A549 (cell line): Measurements from ENCODE around the gene PKP2. TPM values are rescaled to one million over a fixed set of nuclear protein-coding genes. Genes with fewer than 3 reads are reported as not detected.

Source experiments
- ATAC-seq, 2 experiments: fragments of 200-7000 bp in 1 of 2; fragments of >200 bp in 1 of 2; cut with Nextera tagmentation in 1 of 2; cut with Tn5 transposase in 1 of 2; 3 replicates each; pipeline versions ENCODE4 v1.8.0 to v1.9.1; 2018 to 2020; ENCODE audit warnings: mild to moderate bottlenecking in 1 of 2, moderate library complexity in 1 of 2
- CTCF ChIA-PET: fragments of 300-600 bp; sonication (Branson Sonifier 250); formaldehyde crosslinking; extraction: SDS; loops from one replicate; lab custom pipeline; 2021; ENCODE audit warnings: antibody characterized with exemption, inconsistent platforms; lab: Yijun Ruan, JAX
- POLR2A ChIA-PET: fragments of 350-600 bp; formaldehyde crosslinking; extraction: SDS; loops from one replicate; lab custom pipeline; 2021; ENCODE audit warnings: antibody characterized with exemption, inconsistent platforms; lab: Yijun Ruan, JAX
- DNase-seq, 2 experiments: peaks; one replicate each; pipeline versions ENCODE4 v3.0.0 to v3.0.0-alpha.2; 2011 to 2016; ENCODE audit warnings: low read depth in 1 of 2, low spot score in 1 of 2
- FAIRE-seq: peaks from 2 replicates; lab custom pipeline; 2011; peaks lifted over from hg19 to GRCh38; lab: Jason Lieb, UNC
- H3K27ac ChIP-seq, 2 experiments: fragments of >200 bp; sonication (Bioruptor Twin); formaldehyde crosslinking; 3 replicates each; pipeline ENCODE4 v1.5.1; 2016 to 2017
- H3K4me1 ChIP-seq: fragments of >200 bp; sonication (Bioruptor Twin); formaldehyde crosslinking; 3 replicates; pipeline ENCODE4 v1.6.1; 2016
- H3K4me2 ChIP-seq: fragments of >200 bp; sonication (Bioruptor Twin); formaldehyde crosslinking; 3 replicates; pipeline ENCODE4 v1.6.1; 2016
- H3K4me3 ChIP-seq: fragments of >200 bp; sonication (Bioruptor Twin); formaldehyde crosslinking; 3 replicates; pipeline ENCODE4 v1.5.1; 2016
- H3K9me3 ChIP-seq: fragments of >200 bp; sonication (Bioruptor Twin); formaldehyde crosslinking; 3 replicates; pipeline ENCODE4 v1.6.1; 2016
- CEBPB ChIP-seq, 2 experiments: fragments of >200 bp in 1 of 2; sonication (Bioruptor Twin) in 1 of 2; formaldehyde crosslinking in 1 of 2; IDR thresholded peaks; 2 replicates each; pipeline ENCODE4 v1.6.1; 2012 to 2016
- EHF ChIP-seq: fragments of 250-450 bp; sonication (Bioruptor Pico); IDR thresholded peaks from 2 replicates; pipeline ENCODE4 v1.5.0; 2020; ENCODE audit warnings: mild to moderate bottlenecking
- EP300 ChIP-seq, 2 experiments: fragments of >200 bp; sonication (Bioruptor Twin); formaldehyde crosslinking; IDR thresholded peaks; 2 replicates in 1 of 2; 3 replicates in 1 of 2; pipeline ENCODE4 v1.6.1; 2016 to 2017
- FOSB ChIP-seq: fragments of 250-450 bp; sonication (Bioruptor Pico); IDR thresholded peaks from 2 replicates; pipeline ENCODE4 v1.5.0; 2020; ENCODE audit warnings: mild to moderate bottlenecking, moderate library complexity
- FOSL2 ChIP-seq, 2 experiments: fragments of 450-650 bp in 1 of 2; fragments of >200 bp in 1 of 2; sonication (Bioruptor Twin) in 1 of 2; formaldehyde crosslinking; IDR thresholded peaks; 2 replicates each; pipeline versions ENCODE4 v1.5.0 to v1.6.1; 2016 to 2020; ENCODE audit warnings: mild to moderate bottlenecking in 1 of 2, moderate library complexity in 1 of 2
- JUN ChIP-seq, 2 experiments: fragments of >200 bp; sonication (Bioruptor Twin); formaldehyde crosslinking; IDR thresholded peaks; 2 replicates in 1 of 2; 3 replicates in 1 of 2; pipeline ENCODE4 v1.6.1; 2016 to 2017
- JUNB ChIP-seq: fragments of >200 bp; sonication (Bioruptor Twin); formaldehyde crosslinking; IDR thresholded peaks from 2 replicates; pipeline ENCODE4 v1.6.1; 2016
- MAFK ChIP-seq: fragments of 450-650 bp; IDR thresholded peaks from 2 replicates; pipeline ENCODE4 v1.6.1; 2014; ENCODE audit not compliant: partially characterized antibody
- PHF8 ChIP-seq: fragments of 200-600 bp; sonication (generic); IDR thresholded peaks from 2 replicates; pipeline ENCODE4 v1.6.1; 2016; ENCODE audit warnings: low read depth, mild to moderate bottlenecking, antibody characterized with exemption, moderate library complexity, borderline replicate concordance
- POLR2A ChIP-seq: IDR thresholded peaks from 2 replicates; pipeline ENCODE4 v1.6.1; 2012; ENCODE audit warnings: mild to moderate bottlenecking, low read length
- RCOR1 ChIP-seq: fragments of 150-350 bp; IDR thresholded peaks from 2 replicates; pipeline ENCODE4 v1.6.1; 2014; ENCODE audit warnings: antibody characterized with exemption, low read length, low read depth
- SMC3 ChIP-seq: fragments of >200 bp; sonication (Bioruptor Twin); formaldehyde crosslinking; IDR thresholded peaks from 3 replicates; pipeline ENCODE4 v1.6.1; 2018; ENCODE audit warnings: inconsistent platforms
- TP53 ChIP-seq: fragments of 250-450 bp; sonication (Bioruptor Pico); IDR thresholded peaks from 2 replicates; pipeline ENCODE4 v1.5.0; 2021; ENCODE audit warnings: mild to moderate bottlenecking, moderate library complexity
- WGBS: methylation state at CpG from one replicate; pipeline ENCODE4 v1.1.6; 2017; ENCODE audit errors: missing lambda C conversion rate; 5-methylcytosine and 5-hydroxymethylcytosine counted together
- polyA plus RNA-seq, 4 experiments: library from polyadenylated mRNA; depleted of rRNA in 3 of 4; stranded (reverse); fragments of >200 nt; fragmentation: RNase III in 1 of 4; extraction: RNeasy Plus Mini Kit Qiagen cat#74134 plus additional on column Dnase treatment in 1 of 4; gene quantifications; 2 replicates in 3 of 4; 3 replicates in 1 of 4; pipeline ENCODE4 v1.2.3, GENCODE V29; 2011 to 2017
- TF ChIP-seq, protein P1 (sequence below): fragments of 250-450 bp; sonication (Bioruptor Pico); IDR thresholded peaks from 2 replicates; pipeline ENCODE4 v1.5.0; 2020; ENCODE audit warnings: low read depth, mild to moderate bottlenecking, moderate library complexity
- TF ChIP-seq, protein P2 (sequence below): IDR thresholded peaks from 2 replicates; pipeline ENCODE4 v1.6.1; 2012
- TF ChIP-seq, protein P3 (sequence below): fragments of 200-600 bp; sonication (generic); IDR thresholded peaks from 2 replicates; pipeline ENCODE4 v1.6.1; 2016; ENCODE audit warnings: antibody characterized with exemption, mild to moderate bottlenecking, moderate library complexity
- TF ChIP-seq, protein P4 (sequence below): fragments of 450-650 bp; IDR thresholded peaks from 2 replicates; pipeline ENCODE4 v1.6.1; 2014; ENCODE audit warnings: antibody characterized with exemption
- TF ChIP-seq, protein P5 (sequence below): IDR thresholded peaks from 2 replicates; pipeline ENCODE4 v1.6.1; 2012
- TF ChIP-seq, protein P6 (sequence below): fragments of 150-350 bp; IDR thresholded peaks from 2 replicates; pipeline ENCODE4 v1.6.1; 2014; ENCODE audit warnings: low read depth, mild to moderate bottlenecking, low read length
- TF ChIP-seq, protein P7 (sequence below): IDR thresholded peaks from 2 replicates; pipeline ENCODE4 v1.6.1; 2012; ENCODE audit warnings: low read depth, borderline replicate concordance

The PKP2 gene
- polyA plus RNA-seq, 2 of the 4 experiments (the other 2 are of a cell fraction): 2.3 to 7.1 TPM

DNA sequence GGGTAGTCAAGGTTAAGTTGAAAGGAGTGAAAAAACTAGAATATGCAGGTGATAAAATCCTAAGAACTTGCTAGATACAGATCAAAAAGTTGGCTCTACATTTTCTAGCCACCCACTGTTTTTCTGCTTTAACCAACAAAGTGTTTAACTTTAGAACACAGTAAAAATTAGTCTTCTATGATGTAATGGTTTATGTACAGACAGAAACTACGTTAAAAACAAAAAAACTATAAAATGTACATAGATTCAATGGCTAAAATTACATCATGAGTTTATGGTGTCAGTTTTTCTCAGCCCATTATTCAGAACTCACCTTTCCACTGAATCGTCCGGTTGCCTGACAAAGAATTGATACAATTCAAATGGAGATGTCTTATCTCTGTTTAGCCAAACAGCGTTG, 143.0 kb downstream of the PKP2 start:
- peaks cover 13% of the 10 kb centered on the region for H3K4me1 ChIP-seq
- no peak overlapping the region for H3K4me3 ChIP-seq
- H3K27ac ChIP-seq: no peak overlapping the region
- FAIRE-seq (no peak), DNase-seq (no peak), ATAC-seq (no peak)
- 86% methylated on average over 4 of the region's 4 CpGs for WGBS
- ChIA-PET POLR2A (no interaction called here), CTCF (interaction anchor here (2.5 to 2.8 kb wide), 2 partner anchors 9 to 354 kb away, joined by 11 to 21 read pairs; partner anchors contain the start of gene FGD4)
- TF ChIP-seq TP53 (CRISPR knock-in tag): no peak
- TF ChIP-seq POLR2A: no peak
- no peak for TF ChIP-seq EP300 (IDR thresholded peaks at IDR 0.05)
- TF ChIP-seq, protein P1, sequence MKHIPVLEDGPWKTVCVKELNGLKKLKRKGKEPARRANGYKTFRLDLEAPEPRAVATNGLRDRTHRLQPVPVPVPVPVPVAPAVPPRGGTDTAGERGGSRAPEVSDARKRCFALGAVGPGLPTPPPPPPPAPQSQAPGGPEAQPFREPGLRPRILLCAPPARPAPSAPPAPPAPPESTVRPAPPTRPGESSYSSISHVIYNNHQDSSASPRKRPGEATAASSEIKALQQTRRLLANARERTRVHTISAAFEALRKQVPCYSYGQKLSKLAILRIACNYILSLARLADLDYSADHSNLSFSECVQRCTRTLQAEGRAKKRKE (CRISPR knock-in tag): no peak
- TF ChIP-seq, protein P2, sequence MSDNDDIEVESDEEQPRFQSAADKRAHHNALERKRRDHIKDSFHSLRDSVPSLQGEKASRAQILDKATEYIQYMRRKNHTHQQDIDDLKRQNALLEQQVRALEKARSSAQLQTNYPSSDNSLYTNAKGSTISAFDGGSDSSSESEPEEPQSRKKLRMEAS: no peak
- TF ChIP-seq JUN (IDR thresholded peaks at IDR 0.05): no peak
- no peak for TF ChIP-seq FOSB (CRISPR knock-in tag)
- TF ChIP-seq, protein P3, sequence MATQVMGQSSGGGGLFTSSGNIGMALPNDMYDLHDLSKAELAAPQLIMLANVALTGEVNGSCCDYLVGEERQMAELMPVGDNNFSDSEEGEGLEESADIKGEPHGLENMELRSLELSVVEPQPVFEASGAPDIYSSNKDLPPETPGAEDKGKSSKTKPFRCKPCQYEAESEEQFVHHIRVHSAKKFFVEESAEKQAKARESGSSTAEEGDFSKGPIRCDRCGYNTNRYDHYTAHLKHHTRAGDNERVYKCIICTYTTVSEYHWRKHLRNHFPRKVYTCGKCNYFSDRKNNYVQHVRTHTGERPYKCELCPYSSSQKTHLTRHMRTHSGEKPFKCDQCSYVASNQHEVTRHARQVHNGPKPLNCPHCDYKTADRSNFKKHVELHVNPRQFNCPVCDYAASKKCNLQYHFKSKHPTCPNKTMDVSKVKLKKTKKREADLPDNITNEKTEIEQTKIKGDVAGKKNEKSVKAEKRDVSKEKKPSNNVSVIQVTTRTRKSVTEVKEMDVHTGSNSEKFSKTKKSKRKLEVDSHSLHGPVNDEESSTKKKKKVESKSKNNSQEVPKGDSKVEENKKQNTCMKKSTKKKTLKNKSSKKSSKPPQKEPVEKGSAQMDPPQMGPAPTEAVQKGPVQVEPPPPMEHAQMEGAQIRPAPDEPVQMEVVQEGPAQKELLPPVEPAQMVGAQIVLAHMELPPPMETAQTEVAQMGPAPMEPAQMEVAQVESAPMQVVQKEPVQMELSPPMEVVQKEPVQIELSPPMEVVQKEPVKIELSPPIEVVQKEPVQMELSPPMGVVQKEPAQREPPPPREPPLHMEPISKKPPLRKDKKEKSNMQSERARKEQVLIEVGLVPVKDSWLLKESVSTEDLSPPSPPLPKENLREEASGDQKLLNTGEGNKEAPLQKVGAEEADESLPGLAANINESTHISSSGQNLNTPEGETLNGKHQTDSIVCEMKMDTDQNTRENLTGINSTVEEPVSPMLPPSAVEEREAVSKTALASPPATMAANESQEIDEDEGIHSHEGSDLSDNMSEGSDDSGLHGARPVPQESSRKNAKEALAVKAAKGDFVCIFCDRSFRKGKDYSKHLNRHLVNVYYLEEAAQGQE: no peak
- no peak for TF ChIP-seq PHF8
- TF ChIP-seq JUNB: no peak
- TF ChIP-seq CEBPB (IDR thresholded peaks at IDR 0.05): no peak
- TF ChIP-seq RCOR1: no peak
- H3K9me3 ChIP-seq: no peaks in the 10 kb centered on the region
- H3K4me2 ChIP-seq: peak overlapping the region; percentile 96

DNA sequence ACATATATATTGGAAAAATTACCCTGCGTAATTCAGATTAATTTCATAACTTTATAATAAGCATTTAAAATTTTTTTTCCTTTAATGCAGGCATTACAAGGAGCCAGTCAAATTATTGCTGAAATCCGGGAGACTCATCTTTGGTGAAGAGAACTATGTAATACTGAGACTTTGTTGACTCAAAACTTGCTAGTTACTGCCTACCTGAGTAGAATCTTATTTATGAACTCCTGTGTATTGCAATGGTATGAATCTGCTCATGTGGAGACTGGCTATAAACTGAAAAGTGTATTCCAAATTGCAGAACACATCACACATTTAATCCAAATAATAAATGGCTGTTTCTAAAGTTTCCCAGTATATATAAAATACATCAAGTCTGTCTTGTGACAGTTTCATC, 153.3 kb downstream of the PKP2 start:
- POLR2A ChIA-PET: no interaction called here
- WGBS: 92% methylated on average over 2 of the region's 2 CpGs
- Histone ChIP-seq H3K9me3 (no peaks in the 10 kb centered on the region), H3K27ac (no peak overlapping the region), H3K4me2 (no peak overlapping the region), H3K4me3 (no peak overlapping the region), H3K4me1 (no peaks in the 10 kb centered on the region)
- CTCF ChIA-PET: interaction anchor here (1.0 to 3.8 kb wide), 2 partner anchors 12 to 378 kb away, joined by 4 to 21 read pairs; partner anchors contain the start of gene YARS2
- DNase-seq: no peak
- ATAC-seq: no peak
- no peak for FAIRE-seq
- TF ChIP-seq MAFK (no peak), FOSL2 (IDR thresholded peaks at IDR 0.05) (no peak), FOSL2 (CRISPR knock-in tag; IDR thresholded peaks at IDR 0.05) (no peak), FOSB (CRISPR knock-in tag) (no peak), EHF (CRISPR knock-in tag) (no peak), SMC3 (no peak)
- TF ChIP-seq, protein P4, sequence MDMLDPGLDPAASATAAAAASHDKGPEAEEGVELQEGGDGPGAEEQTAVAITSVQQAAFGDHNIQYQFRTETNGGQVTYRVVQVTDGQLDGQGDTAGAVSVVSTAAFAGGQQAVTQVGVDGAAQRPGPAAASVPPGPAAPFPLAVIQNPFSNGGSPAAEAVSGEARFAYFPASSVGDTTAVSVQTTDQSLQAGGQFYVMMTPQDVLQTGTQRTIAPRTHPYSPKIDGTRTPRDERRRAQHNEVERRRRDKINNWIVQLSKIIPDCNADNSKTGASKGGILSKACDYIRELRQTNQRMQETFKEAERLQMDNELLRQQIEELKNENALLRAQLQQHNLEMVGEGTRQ: no peak
- TF ChIP-seq, protein P5, sequence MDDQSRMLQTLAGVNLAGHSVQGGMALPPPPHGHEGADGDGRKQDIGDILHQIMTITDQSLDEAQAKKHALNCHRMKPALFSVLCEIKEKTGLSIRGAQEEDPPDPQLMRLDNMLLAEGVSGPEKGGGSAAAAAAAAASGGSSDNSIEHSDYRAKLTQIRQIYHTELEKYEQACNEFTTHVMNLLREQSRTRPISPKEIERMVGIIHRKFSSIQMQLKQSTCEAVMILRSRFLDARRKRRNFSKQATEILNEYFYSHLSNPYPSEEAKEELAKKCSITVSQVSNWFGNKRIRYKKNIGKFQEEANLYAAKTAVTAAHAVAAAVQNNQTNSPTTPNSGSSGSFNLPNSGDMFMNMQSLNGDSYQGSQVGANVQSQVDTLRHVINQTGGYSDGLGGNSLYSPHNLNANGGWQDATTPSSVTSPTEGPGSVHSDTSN: no peak
- TF ChIP-seq, protein P6, sequence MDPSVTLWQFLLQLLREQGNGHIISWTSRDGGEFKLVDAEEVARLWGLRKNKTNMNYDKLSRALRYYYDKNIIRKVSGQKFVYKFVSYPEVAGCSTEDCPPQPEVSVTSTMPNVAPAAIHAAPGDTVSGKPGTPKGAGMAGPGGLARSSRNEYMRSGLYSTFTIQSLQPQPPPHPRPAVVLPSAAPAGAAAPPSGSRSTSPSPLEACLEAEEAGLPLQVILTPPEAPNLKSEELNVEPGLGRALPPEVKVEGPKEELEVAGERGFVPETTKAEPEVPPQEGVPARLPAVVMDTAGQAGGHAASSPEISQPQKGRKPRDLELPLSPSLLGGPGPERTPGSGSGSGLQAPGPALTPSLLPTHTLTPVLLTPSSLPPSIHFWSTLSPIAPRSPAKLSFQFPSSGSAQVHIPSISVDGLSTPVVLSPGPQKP: no peak
- TF ChIP-seq, protein P7, sequence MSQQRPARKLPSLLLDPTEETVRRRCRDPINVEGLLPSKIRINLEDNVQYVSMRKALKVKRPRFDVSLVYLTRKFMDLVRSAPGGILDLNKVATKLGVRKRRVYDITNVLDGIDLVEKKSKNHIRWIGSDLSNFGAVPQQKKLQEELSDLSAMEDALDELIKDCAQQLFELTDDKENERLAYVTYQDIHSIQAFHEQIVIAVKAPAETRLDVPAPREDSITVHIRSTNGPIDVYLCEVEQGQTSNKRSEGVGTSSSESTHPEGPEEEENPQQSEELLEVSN: no peak
